Gastrocnemius medialis (tissue), 4 donors: ENCODE results near the gene SYT15.

Source experiments
- CTCF ChIP-seq, 5 experiments: fragments of 450-650 bp in 3 of 5; fragments of 200-600 bp in 2 of 5; sonication (generic) in 2 of 5; IDR thresholded peaks in 4 of 5; conservative IDR thresholded peaks in 1 of 5; 1 replicate in 4 of 5; 2 replicates in 1 of 5; pipeline ENCODE4 v1.5.1; 2016 to 2019; ENCODE audit warnings: antibody characterized with exemption in 5 of 5, mild to moderate bottlenecking in 3 of 5, moderate library complexity in 3 of 5
- POLR2A ChIP-seq, 2 donors: fragments of 450-650 bp; IDR thresholded peaks; one replicate each; pipeline ENCODE4 v1.6.1; 2017; ENCODE audit warnings: antibody characterized with exemption in 2 of 2, mild to moderate bottlenecking in 2 of 2, moderate library complexity in 2 of 2

DNA sequence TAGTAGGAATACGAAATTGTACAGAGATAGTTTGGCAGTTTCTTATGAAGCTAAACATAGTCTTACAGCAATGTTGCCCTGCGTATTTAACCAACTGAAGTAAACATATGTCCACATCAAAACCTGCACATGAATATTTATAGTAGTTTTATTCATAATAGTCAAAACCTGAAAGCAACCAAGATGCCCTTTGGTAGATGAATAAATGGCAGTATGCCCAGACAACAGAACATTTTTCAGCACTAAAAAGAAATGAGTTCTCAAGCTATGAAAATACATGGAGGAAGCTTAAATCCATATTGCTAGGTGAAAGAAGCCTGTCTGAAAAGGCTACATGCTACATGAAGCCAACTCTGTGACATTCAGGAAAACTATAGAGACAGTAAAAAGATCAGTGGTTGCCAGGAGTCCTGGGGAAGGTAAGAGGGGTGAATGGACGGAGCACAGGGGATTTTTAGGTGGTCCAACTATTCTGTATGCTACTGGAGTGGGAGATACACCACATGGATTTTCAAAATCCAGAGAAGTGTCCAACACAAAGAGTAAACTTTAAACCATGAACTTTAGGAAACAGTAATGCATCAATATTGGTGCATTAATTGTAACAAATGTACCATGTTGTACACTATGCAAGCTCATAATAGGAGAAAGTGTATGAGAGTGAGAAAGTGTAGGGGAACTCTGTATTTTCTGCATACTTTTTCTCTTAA, 40.1 kb upstream of the SYT15 start:
- TF ChIP-seq POLR2A (IDR thresholded peaks at IDR 0.05) (no peak), CTCF (IDR thresholded peaks at IDR 0.05 in 4 of 5, conservative IDR thresholded peaks at IDR 0.05 in 1 of 5) (no peak)
